Stomach (tissue), 9 donors: Measurements from ENCODE around the gene KBTBD12. TPM values are rescaled to one million over a fixed set of nuclear protein-coding genes. Genes with fewer than 3 reads are reported as not detected.

ENCODE experiments used
- DNase-seq, 2 donors: peaks; one replicate each; pipeline versions ENCODE4 v3.0.0 to v3.0.0-alpha.2; 2013 to 2019
- H3K27ac ChIP-seq, 5 donors: fragments of 200-600 bp in 4 of 5; sonication (generic) in 4 of 5; one replicate each; pipeline ENCODE4 v1.5.1; 2013 to 2019; ENCODE audit warnings: mild to moderate bottlenecking in 1 of 5, moderate library complexity in 1 of 5
- H3K27me3 ChIP-seq, 3 donors: fragments of 200-600 bp; sonication (generic); one replicate each; pipeline ENCODE4 v1.5.1; 2017 to 2019; ENCODE audit warnings: mixed run types in 1 of 3
- H3K36me3 ChIP-seq, 4 donors: fragments of 200-600 bp; sonication (generic); 1 replicate in 3 of 4; 2 replicates in 1 of 4; pipeline ENCODE4 v1.5.1; 2016 to 2019
- H3K4me1 ChIP-seq, 4 donors: fragments of 200-600 bp; sonication (generic); one replicate each; pipeline ENCODE4 v1.5.1; 2016 to 2019
- H3K4me3 ChIP-seq, 4 donors: fragments of 200-600 bp; sonication (generic) in 3 of 4; one replicate each; pipeline ENCODE4 v1.5.1; 2016 to 2019; ENCODE audit warnings: mild to moderate bottlenecking in 1 of 4
- H3K9me3 ChIP-seq, 4 donors: fragments of 200-600 bp; sonication (generic); one replicate each; pipeline ENCODE4 v1.5.1; 2016 to 2019
- CTCF ChIP-seq, 7 experiments: fragments of 450-650 bp in 4 of 7; fragments of 200-600 bp in 3 of 7; sonication (generic) in 3 of 7; IDR thresholded peaks; one replicate each; pipeline ENCODE4 v1.5.1; 2016 to 2019; ENCODE audit warnings: antibody characterized with exemption in 7 of 7, control low read depth in 2 of 7, mild to moderate bottlenecking in 1 of 7
- EP300 ChIP-seq: sonication (generic); formaldehyde crosslinking; IDR thresholded peaks from one replicate; pipeline ENCODE4 v1.6.1; 2017; ENCODE audit warnings: antibody characterized with exemption
- POLR2A ChIP-seq, 4 donors: fragments of 450-650 bp; IDR thresholded peaks; one replicate each; pipeline ENCODE4 v1.6.1; 2016; ENCODE audit warnings: antibody characterized with exemption in 4 of 4, control low read depth in 2 of 4, mild to moderate bottlenecking in 1 of 4, moderate library complexity in 1 of 4
- POLR2AphosphoS5 ChIP-seq, 3 donors: sonication (generic); formaldehyde crosslinking; IDR thresholded peaks; one replicate each; pipeline ENCODE4 v1.6.1; 2016; ENCODE audit warnings: antibody characterized with exemption in 3 of 3
- WGBS, 5 donors: extraction: QIAGEN DNeasy Blood & Tissue Kit in 3 of 5; methylation state at CpG; one replicate each; pipeline versions ENCODE4 v1.1.5 to v1.1.7; 2013 to 2018; 5-methylcytosine and 5-hydroxymethylcytosine counted together
- intact Hi-C: fragments of 100-400 bp; cut with DNase I; formaldehyde crosslinking; loops from one replicate; pipeline ENCODE4 v1.15.1; 2023; ENCODE audit warnings: low total_unique reads
- polyA plus RNA-seq, 3 donors: library from polyadenylated mRNA; stranded (reverse); fragments of 200-250 nt; gene quantifications; one replicate each; pipeline ENCODE4 v1.2.3, GENCODE V29; 2013
- total RNA-seq, 5 donors: library from RNA; depleted of rRNA; stranded (reverse); fragments of >200 nt; gene quantifications; one replicate each; pipeline versions ENCODE4 v1.1.0 to v1.2.3, GENCODE V29; 2014 to 2016
- donor health status: healthy with polysubstance abuse.
- donor health status: Bipolar disorder and iron deficiency.
- donor health status: healthy.

The KBTBD12 gene
- total and polyA plus RNA-seq, 8 donors = 0.46 to 10.3 (median 1.6) TPM

- peak in 1 of 2 donors; percentile 77 for DNase-seq
- peaks cover 0 to 3% (median 0%) of the 10 kb centered on the region in 3 donors for H3K27me3 ChIP-seq
- H3K4me1 ChIP-seq = peaks cover 0 to 12% (median 0%) of the 10 kb centered on the region in 4 donors
- TF ChIP-seq POLR2A (IDR thresholded peaks at IDR 0.05) (no peak), POLR2AphosphoS5 (IDR thresholded peaks at IDR 0.05) (peak in 1 of 3 donors; percentile 10), EP300 (no peak), CTCF (IDR thresholded peaks at IDR 0.05) (peak in 5 of 7 experiments; percentile 28 to 62 (median 50))
- no peak overlapping the region for H3K27ac ChIP-seq
- 63 to 75% (median 67%) methylated on average over 4 of the region's 4 CpGs for WGBS, 5 donors
- intact Hi-C loops = no loop called here
- no peak overlapping the region for H3K4me3 ChIP-seq
- no peaks in the 10 kb centered on the region for H3K9me3 ChIP-seq
- H3K36me3 ChIP-seq = no peaks in the 10 kb centered on the region
Measured at GRCh38 chr3:127970966-127971592, 56.0 kb downstream of the KBTBD12 start.

GRCh38 chr3:127974226-127974625 lies 59.2 kb downstream of the KBTBD12 start:
- Histone ChIP-seq H3K27me3 (peaks cover 0 to 3% (median 0%) of the 10 kb centered on the region in 3 donors), H3K9me3 (no peaks in the 10 kb centered on the region), H3K27ac (no peak overlapping the region), H3K36me3 (no peaks in the 10 kb centered on the region), H3K4me1 (no peaks in the 10 kb centered on the region), H3K4me3 (no peak overlapping the region)
- no peak for DNase-seq
- intact Hi-C loops = no loop called here
- TF ChIP-seq POLR2AphosphoS5 (IDR thresholded peaks at IDR 0.05) (no peak), POLR2A (IDR thresholded peaks at IDR 0.05) (no peak), CTCF (IDR thresholded peaks at IDR 0.05) (no peak), EP300 (no peak)
- 82 to 94% (median 89%) methylated on average over 2 of the region's 2 CpGs for WGBS, 5 donors

- Histone ChIP-seq H3K4me1 (no peaks in the 10 kb centered on the region), H3K27ac (no peak overlapping the region), H3K4me3 (no peak overlapping the region), H3K27me3 (peaks cover 0 to 3% (median 0%) of the 10 kb centered on the region in 3 donors), H3K9me3 (no peaks in the 10 kb centered on the region), H3K36me3 (no peaks in the 10 kb centered on the region)
- 79 to 84% (median 80%) methylated on average over 6 of the region's 6 CpGs for WGBS, 5 donors
- TF ChIP-seq CTCF (IDR thresholded peaks at IDR 0.05) (no peak), POLR2AphosphoS5 (IDR thresholded peaks at IDR 0.05) (no peak), EP300 (no peak), POLR2A (IDR thresholded peaks at IDR 0.05) (no peak)
- DNase-seq = no peak
- intact Hi-C loops = no loop called here
Measured at GRCh38 chr3:127975153-127976029, 60.4 kb downstream of the KBTBD12 start.

GRCh38 chr3:127978636-127979035 lies 63.6 kb downstream of the KBTBD12 start:
- Histone ChIP-seq H3K9me3 (no peaks in the 10 kb centered on the region), H3K4me3 (no peak overlapping the region), H3K27ac (no peak overlapping the region), H3K27me3 (no peaks in the 10 kb centered on the region), H3K36me3 (no peaks in the 10 kb centered on the region), H3K4me1 (no peaks in the 10 kb centered on the region)
- TF ChIP-seq EP300 = no peak
- TF ChIP-seq POLR2A (IDR thresholded peaks at IDR 0.05) = no peak
- TF ChIP-seq CTCF (IDR thresholded peaks at IDR 0.05) = no peak
- TF ChIP-seq POLR2AphosphoS5 (IDR thresholded peaks at IDR 0.05) = no peak
- no peak for DNase-seq
- intact Hi-C loops = no loop called here
- 91 to 96% (median 92%) methylated on average over 2 of the region's 2 CpGs for WGBS, 5 donors
